Small intestine (tissue), 7 donors: ENCODE results near the gene GPR135. TPM values are rescaled to one million over a fixed set of nuclear protein-coding genes. Genes with fewer than 3 reads are reported as not detected.

Experiments
- DNase-seq, 2 donors: peaks; one replicate each; pipeline versions ENCODE4 v3.0.0 to v3.0.0-alpha.2; 2013
- FAIRE-seq: peaks from 2 replicates; lab custom pipeline; 2012; peaks lifted over from hg19 to GRCh38; lab: Jason Lieb, UNC
- H3K27ac ChIP-seq, 3 donors: one replicate each; pipeline ENCODE4 v1.5.1; 2013; ENCODE audit warnings: low read length in 2 of 3, mild to moderate bottlenecking in 2 of 3, control low read depth in 1 of 3, inconsistent platforms in 1 of 3, low read depth in 1 of 3, moderate library complexity in 1 of 3
- H3K27me3 ChIP-seq, 3 donors: one replicate each; pipeline ENCODE4 v1.6.1; 2013; ENCODE audit warnings: low read length in 3 of 3, inconsistent platforms in 1 of 3; ENCODE audit not compliant: control insufficient read depth in 3 of 3, insufficient read depth in 3 of 3
- H3K36me3 ChIP-seq, 3 donors: one replicate each; pipeline ENCODE4 v1.6.1; 2013; ENCODE audit warnings: low read length in 3 of 3, inconsistent platforms in 1 of 3, low read depth in 1 of 3, mild to moderate bottlenecking in 1 of 3, moderate library complexity in 1 of 3; ENCODE audit not compliant: control insufficient read depth in 3 of 3, insufficient read depth in 2 of 3
- H3K4me1 ChIP-seq, 3 donors: one replicate each; pipeline ENCODE4 v1.6.1; 2013; ENCODE audit warnings: low read length in 2 of 3, inconsistent platforms in 1 of 3, low read depth in 1 of 3, mild to moderate bottlenecking in 1 of 3, moderate library complexity in 1 of 3; ENCODE audit not compliant: control insufficient read depth in 3 of 3, insufficient read depth in 2 of 3
- H3K4me3 ChIP-seq, 3 donors: one replicate each; pipeline ENCODE4 v1.5.1; 2013; ENCODE audit warnings: low read length in 3 of 3, control low read depth in 1 of 3, inconsistent platforms in 1 of 3, low read depth in 1 of 3, mild to moderate bottlenecking in 1 of 3, moderate library complexity in 1 of 3
- H3K9me3 ChIP-seq, 2 donors: one replicate each; pipeline ENCODE4 v1.6.1; 2013; ENCODE audit warnings: low read depth in 1 of 2, low read length in 1 of 2; ENCODE audit not compliant: control insufficient read depth in 2 of 2, insufficient read depth in 1 of 2
- WGBS, 3 donors: extraction: QIAGEN DNeasy Blood & Tissue Kit; methylation state at CpG; one replicate each; pipeline ENCODE4 v1.1.7; 2013; 5-methylcytosine and 5-hydroxymethylcytosine counted together
- polyA plus RNA-seq, 4 donors: library from polyadenylated mRNA; stranded (reverse) in 3 of 4; unstranded in 1 of 4; fragments of 200-250 nt in 3 of 4; fragments of 120-200 nt in 1 of 4; gene quantifications; one replicate each; pipeline versions ENCODE4 v1.2.1 to v1.2.3, GENCODE V29; 2013
- donor health status: healthy with polysubstance abuse.
- donor health status: control.
- donor health status: control.
- donor health status: Bipolar disorder and iron deficiency.
- donor health status: healthy.

Gene GPR135
- polyA plus RNA-seq, 4 donors, result 0.22 to 2.9 (median 0.39) TPM; not detected in 1

- peaks cover 6 to 31% (median 26%) of the 10 kb centered on the region in 3 donors for H3K4me1 ChIP-seq
- DNase-seq (peak; percentile 35), FAIRE-seq (no peak)
- H3K9me3 ChIP-seq, result no peaks in the 10 kb centered on the region
- H3K27ac ChIP-seq, result peak overlapping the region in 2 of 3 donors; percentile 28 to 93
- H3K4me3 ChIP-seq, result peak overlapping the region; percentile 64 to 81 (median 81)
- no peaks in the 10 kb centered on the region for H3K27me3 ChIP-seq
- H3K36me3 ChIP-seq, result peaks cover 0 to 9% (median 2%) of the 10 kb centered on the region in 3 donors
- WGBS, 3 donors, result 28 to 43% (median 42%) methylated on average over 6 of the region's 6 CpGs
Observed at GRCh38 chr14:59482541-59483331, 17.6 kb upstream of the GPR135 start.

GRCh38 chr14:59481871-59482540, 16.8 kb upstream of the GPR135 start:
- WGBS, 3 donors, result 61 to 80% (median 70%) methylated on average over 2 of the region's 2 CpGs
- no peak overlapping the region for H3K4me3 ChIP-seq

GRCh38 chr14:59481407-59481806, 16.2 kb upstream of the GPR135 start:
- Histone ChIP-seq H3K9me3 (no peaks in the 10 kb centered on the region), H3K36me3 (peaks cover 0 to 7% (median 2%) of the 10 kb centered on the region in 3 donors), H3K27me3 (no peaks in the 10 kb centered on the region), H3K4me1 (peaks cover 6 to 31% (median 26%) of the 10 kb centered on the region in 3 donors), H3K4me3 (no peak overlapping the region), H3K27ac (no peak overlapping the region)
- FAIRE-seq (no peak), DNase-seq (no peak)
- 96 to 98% (median 96%) methylated on average over 2 of the region's 2 CpGs for WGBS, 3 donors

More at GRCh38 chr14:59481871-59482540, 16.8 kb upstream of the GPR135 start:
- Histone ChIP-seq H3K27ac (peak overlapping the region in 2 of 3 donors; percentile 3 to 28), H3K9me3 (no peaks in the 10 kb centered on the region), H3K36me3 (peaks cover 0 to 9% (median 2%) of the 10 kb centered on the region in 3 donors), H3K27me3 (no peaks in the 10 kb centered on the region), H3K4me1 (peaks cover 6 to 31% (median 26%) of the 10 kb centered on the region in 3 donors)
- no peak for FAIRE-seq
- no peak for DNase-seq

- Histone ChIP-seq H3K27me3 (no peaks in the 10 kb centered on the region), H3K36me3 (peaks cover 2 to 9% (median 8%) of the 10 kb centered on the region in 3 donors), H3K9me3 (no peaks in the 10 kb centered on the region), H3K4me1 (peaks cover 6 to 23% (median 17%) of the 10 kb centered on the region in 3 donors), H3K27ac (no peak overlapping the region), H3K4me3 (no peak overlapping the region)
- peak; percentile 40 to 50 for DNase-seq
- WGBS, 3 donors, result 12 to 39% (median 24%) methylated on average over 1 of the region's 1 CpG
- FAIRE-seq, result no peak
Observed at GRCh38 chr14:59480166-59480565, 15.0 kb upstream of the GPR135 start.

GRCh38 chr14:59478540-59478939, 13.4 kb upstream of the GPR135 start:
- peaks cover 6 to 23% (median 17%) of the 10 kb centered on the region in 3 donors for H3K4me1 ChIP-seq
- FAIRE-seq (no peak), DNase-seq (no peak)
- WGBS, 3 donors, result 92 to 99% (median 97%) methylated on average over 3 of the region's 3 CpGs
- H3K36me3 ChIP-seq, result peaks cover 2 to 15% (median 14%) of the 10 kb centered on the region in 3 donors
- H3K9me3 ChIP-seq, result no peaks in the 10 kb centered on the region
- H3K27ac ChIP-seq, result no peak overlapping the region
- H3K4me3 ChIP-seq, result no peak overlapping the region
- no peaks in the 10 kb centered on the region for H3K27me3 ChIP-seq

- Histone ChIP-seq H3K9me3 (no peaks in the 10 kb centered on the region), H3K27me3 (no peaks in the 10 kb centered on the region), H3K36me3 (peaks cover 6 to 15% (median 14%) of the 10 kb centered on the region in 3 donors), H3K4me1 (peaks cover 0 to 6% (median 5%) of the 10 kb centered on the region in 3 donors), H3K4me3 (no peak overlapping the region), H3K27ac (no peak overlapping the region)
- no peak for FAIRE-seq
- DNase-seq, result no peak
- 91 to 100% (median 97%) methylated on average over 1 of the region's 1 CpG for WGBS, 3 donors
Observed at GRCh38 chr14:59475709-59476108, 10.5 kb upstream of the GPR135 start.

- 71 to 92% (median 86%) methylated on average over 1 of the region's 1 CpG for WGBS, 3 donors
- Histone ChIP-seq H3K27ac (no peak overlapping the region), H3K4me3 (no peak overlapping the region), H3K36me3 (peaks cover 6 to 15% (median 15%) of the 10 kb centered on the region in 3 donors), H3K4me1 (no peaks in the 10 kb centered on the region), H3K27me3 (no peaks in the 10 kb centered on the region), H3K9me3 (no peaks in the 10 kb centered on the region)
- no peak for DNase-seq
- no peak for FAIRE-seq
Observed at GRCh38 chr14:59474172-59474571, 9.0 kb upstream of the GPR135 start.
